Muscle layer of duodenum (tissue), 2 donors: ENCODE results near the gene CDC42BPG.

Experiments used
- H3K27ac ChIP-seq: one replicate; pipeline ENCODE4 v1.7.0; 2013; ENCODE audit warnings: mild to moderate bottlenecking, low read length
- H3K27me3 ChIP-seq: one replicate; pipeline ENCODE4 v1.7.0; 2013; ENCODE audit warnings: low read depth, mild to moderate bottlenecking, control low read depth, low read length
- H3K36me3 ChIP-seq, 2 donors: one replicate each; pipeline ENCODE4 v1.7.0; 2013; ENCODE audit warnings: low read length in 2 of 2, control low read depth in 1 of 2, mild to moderate bottlenecking in 1 of 2; ENCODE audit not compliant: insufficient read depth in 2 of 2, control insufficient read depth in 1 of 2
- H3K4me1 ChIP-seq, 2 donors: one replicate each; pipeline ENCODE4 v1.7.0; 2013; ENCODE audit warnings: low read length in 2 of 2, mild to moderate bottlenecking in 2 of 2, control low read depth in 1 of 2, moderate library complexity in 1 of 2; ENCODE audit not compliant: insufficient read depth in 2 of 2, control insufficient read depth in 1 of 2
- H3K4me3 ChIP-seq, 2 donors: one replicate each; pipeline ENCODE4 v1.7.0; 2013; ENCODE audit warnings: low read length in 2 of 2, low read depth in 1 of 2, mild to moderate bottlenecking in 1 of 2
- H3K9me3 ChIP-seq, 2 donors: one replicate each; pipeline ENCODE4 v1.7.0; 2013; ENCODE audit warnings: low read length in 2 of 2, control low read depth in 1 of 2, mild to moderate bottlenecking in 1 of 2; ENCODE audit not compliant: control insufficient read depth in 1 of 2
- donor health status: healthy.

CDC42BPG gene

DNA sequence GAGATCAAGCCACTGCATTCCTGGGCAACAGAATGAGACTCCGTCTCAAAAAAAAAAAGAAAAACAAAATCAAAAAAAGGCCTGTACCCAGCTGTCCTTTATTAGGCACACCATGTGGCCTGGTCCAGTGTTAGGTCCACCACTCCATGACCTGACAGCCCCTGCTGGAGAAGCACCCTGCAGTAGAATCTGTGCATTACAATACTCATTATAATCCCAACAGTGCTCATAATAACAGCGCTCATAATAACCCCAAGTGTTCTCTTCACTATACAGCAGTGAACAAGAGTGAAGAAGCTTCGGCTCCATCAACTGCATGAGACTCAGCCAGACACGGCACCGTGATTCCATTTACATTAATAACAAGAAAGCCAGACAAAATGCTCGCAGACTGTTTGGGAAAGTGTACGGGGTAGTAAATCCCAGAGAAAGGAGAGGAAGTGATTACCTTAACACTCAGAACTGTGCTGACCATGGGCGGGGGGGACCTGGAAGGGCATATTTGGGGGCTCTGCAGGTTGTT is 42.8 kb upstream of the CDC42BPG start:
- H3K4me3 ChIP-seq = peak overlapping the region in 1 of 2 donors; percentile 54
- peak overlapping the region; percentile 32 for H3K27ac ChIP-seq

GRCh38 chr11:64885367-64886286 is 41.2 kb upstream of the CDC42BPG start:
- H3K27ac ChIP-seq = peak overlapping the region; percentile 46
- no peaks in the 10 kb centered on the region for H3K27me3 ChIP-seq
- peaks cover 0 to 14% of the 10 kb centered on the region in 2 donors for H3K4me1 ChIP-seq
- H3K36me3 ChIP-seq = no peaks in the 10 kb centered on the region
- no peak overlapping the region for H3K4me3 ChIP-seq
- no peaks in the 10 kb centered on the region for H3K9me3 ChIP-seq

More for the DNA sequence above, 42.8 kb upstream of the CDC42BPG start:
- peaks cover 0 to 11% of the 10 kb centered on the region in 2 donors for H3K4me1 ChIP-seq
- H3K9me3 ChIP-seq = no peaks in the 10 kb centered on the region
- no peaks in the 10 kb centered on the region for H3K27me3 ChIP-seq
- no peaks in the 10 kb centered on the region for H3K36me3 ChIP-seq

- Histone ChIP-seq H3K36me3 (no peaks in the 10 kb centered on the region), H3K4me3 (no peak overlapping the region), H3K27me3 (no peaks in the 10 kb centered on the region), H3K4me1 (peaks cover 0 to 30% of the 10 kb centered on the region in 2 donors), H3K9me3 (no peaks in the 10 kb centered on the region), H3K27ac (no peak overlapping the region)
Observed at GRCh38 chr11:64884019-64884418, 39.6 kb upstream of the CDC42BPG start.

GRCh38 chr11:64883575-64883974 is 39.1 kb upstream of the CDC42BPG start:
- no peak overlapping the region for H3K27ac ChIP-seq
- no peaks in the 10 kb centered on the region for H3K36me3 ChIP-seq
- peaks cover 0 to 31% of the 10 kb centered on the region in 2 donors for H3K4me1 ChIP-seq
- no peaks in the 10 kb centered on the region for H3K27me3 ChIP-seq
- no peaks in the 10 kb centered on the region for H3K9me3 ChIP-seq
- no peak overlapping the region for H3K4me3 ChIP-seq

- Histone ChIP-seq H3K36me3 (no peaks in the 10 kb centered on the region), H3K27ac (no peak overlapping the region), H3K4me1 (peaks cover 0 to 23% of the 10 kb centered on the region in 2 donors)
Observed at GRCh38 chr11:64882243-64882642, 37.8 kb upstream of the CDC42BPG start.

GRCh38 chr11:64881476-64881875 is 37.0 kb upstream of the CDC42BPG start:
- H3K27ac ChIP-seq = peak overlapping the region; percentile 29
- no peaks in the 10 kb centered on the region for H3K9me3 ChIP-seq
- H3K4me3 ChIP-seq = no peak overlapping the region
- no peaks in the 10 kb centered on the region for H3K27me3 ChIP-seq
- H3K36me3 ChIP-seq = no peaks in the 10 kb centered on the region
- H3K4me1 ChIP-seq = peaks cover under 1 to 29% of the 10 kb centered on the region in 2 donors

More at GRCh38 chr11:64882243-64882642, 37.8 kb upstream of the CDC42BPG start:
- Histone ChIP-seq H3K9me3 (no peaks in the 10 kb centered on the region), H3K27me3 (no peaks in the 10 kb centered on the region), H3K4me3 (no peak overlapping the region)

- H3K4me1 ChIP-seq = peaks cover 10 to 40% of the 10 kb centered on the region in 2 donors
- no peaks in the 10 kb centered on the region for H3K9me3 ChIP-seq
- peak overlapping the region; percentile 78 for H3K27ac ChIP-seq
- no peaks in the 10 kb centered on the region for H3K36me3 ChIP-seq
- H3K4me3 ChIP-seq = no peak overlapping the region
- no peaks in the 10 kb centered on the region for H3K27me3 ChIP-seq
Observed at GRCh38 chr11:64880240-64881001, 36.0 kb upstream of the CDC42BPG start.

- Histone ChIP-seq H3K4me3 (peak overlapping the region; percentile 83 to 97), H3K36me3 (peaks cover 0 to 1% of the 10 kb centered on the region in 2 donors), H3K9me3 (no peaks in the 10 kb centered on the region), H3K4me1 (peaks cover 10 to 50% of the 10 kb centered on the region in 2 donors), H3K27me3 (no peaks in the 10 kb centered on the region), H3K27ac (peak overlapping the region; percentile 82)
Observed at GRCh38 chr11:64879244-64879900, 34.9 kb upstream of the CDC42BPG start.

DNA sequence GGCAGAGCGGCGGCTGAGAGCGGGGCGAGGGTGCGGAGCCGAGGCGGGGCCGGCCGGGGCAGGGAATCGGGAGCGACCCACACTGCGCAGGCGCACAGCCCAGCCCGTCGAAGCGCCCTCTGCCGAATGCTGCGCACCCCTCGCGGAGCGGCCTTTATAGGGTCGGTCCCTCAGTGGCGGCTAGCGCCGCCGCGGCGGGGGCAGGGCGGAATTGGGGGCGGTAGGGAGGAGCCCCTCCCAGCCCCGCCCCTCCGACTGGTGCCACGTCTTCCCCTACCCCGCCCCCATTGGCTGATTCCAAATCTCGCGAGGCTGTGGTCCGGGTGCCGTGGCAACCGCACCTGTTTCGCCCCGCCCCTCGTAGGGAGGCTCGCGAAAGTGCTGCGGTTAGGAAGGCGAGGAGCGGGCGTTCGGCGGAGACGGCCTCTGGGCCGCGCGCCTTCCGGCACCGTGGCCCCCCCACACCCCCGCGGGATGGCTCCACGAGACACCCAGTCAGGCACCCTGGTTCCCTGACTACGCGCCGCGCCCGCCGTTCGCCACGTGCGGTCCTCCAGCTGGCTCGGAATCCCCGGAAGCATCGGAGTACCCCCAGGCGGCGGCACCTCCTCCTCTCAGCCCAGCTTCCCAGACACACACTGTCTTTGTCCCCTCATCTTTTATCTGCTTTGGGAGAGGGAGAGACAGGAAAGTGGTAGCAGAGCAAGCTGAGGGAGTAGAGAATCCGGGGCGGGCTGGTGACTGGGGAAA is 34.2 kb upstream of the CDC42BPG start, which contains the start of gene EHD1:
Gene EHD1 (minus strand): TSS at position 128 of the 750 bp plus-strand sequence. CDS start 157 bp downstream, outside the sequence.
- H3K27me3 ChIP-seq = no peaks in the 10 kb centered on the region
- H3K36me3 ChIP-seq = peaks cover 0 to 5% of the 10 kb centered on the region in 2 donors
- no peaks in the 10 kb centered on the region for H3K9me3 ChIP-seq
- H3K27ac ChIP-seq = peak within 1 kb of the TSS; percentile 82
- H3K4me3 ChIP-seq = peak within 1 kb of the TSS; percentile 97
- peaks cover 10 to 53% of the 10 kb centered on the region in 2 donors for H3K4me1 ChIP-seq

DNA sequence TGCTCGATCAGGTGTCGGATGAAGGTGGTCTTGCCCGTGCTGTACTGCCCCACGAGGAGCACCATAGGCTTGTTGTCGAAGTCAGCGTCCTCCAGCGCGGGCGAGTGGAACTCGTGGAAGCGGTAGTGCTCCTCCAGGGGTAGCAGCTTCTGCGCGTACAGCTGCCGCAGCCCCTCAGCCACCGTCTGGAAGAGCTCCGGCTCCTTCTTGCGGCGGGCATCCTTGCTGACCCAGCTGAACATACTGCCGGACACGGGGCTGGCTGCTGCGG is 33.7 kb upstream of the CDC42BPG start:
- no peaks in the 10 kb centered on the region for H3K9me3 ChIP-seq
- no peaks in the 10 kb centered on the region for H3K27me3 ChIP-seq
- H3K27ac ChIP-seq = peak overlapping the region; percentile 78
- peaks cover 13 to 57% of the 10 kb centered on the region in 2 donors for H3K4me1 ChIP-seq
- peak overlapping the region; percentile 97 for H3K4me3 ChIP-seq
- H3K36me3 ChIP-seq = peaks cover 4 to 8% of the 10 kb centered on the region in 2 donors
